ENCODE data around the gene AK3.
"Not testable (repeated sequence)": the region's sequence is repeated elsewhere in the genome, so short reads cannot be mapped to it uniquely, and the experiment has no call there.

Gene AK3

GRCh38 chr9:4662989-4663792 lies 77.8 kb downstream of the AK3 start:
- Histone ChIP-seq H2BK5ac (ENCODE audit: low read length) (no peak overlapping the region), H3K27ac (ENCODE audit: low read depth, low read length) (no peak overlapping the region), H3K56ac (ENCODE audit: low read length) (peak overlapping the region; percentile 91), H3K23ac (ENCODE audit: low read length) (no peak overlapping the region), H3K27me3 (ENCODE audit: insufficient read depth, low read length, poor library complexity) (no peaks in the 10 kb centered on the region), H3K4me1 (ENCODE audit: control insufficient read depth, low read depth, low read length) (peaks cover 8% of the 10 kb centered on the region), H4K8ac (ENCODE audit: low read depth, low read length) (no peak overlapping the region), H3K36me3 (ENCODE audit: control insufficient read depth, insufficient read depth, low read length) (no peaks in the 10 kb centered on the region), H3K4ac (ENCODE audit: low read depth, low read length) (no peak overlapping the region), H3K79me2 (ENCODE audit: control insufficient read depth, insufficient read depth, low read length) (no peaks in the 10 kb centered on the region), H3K18ac (ENCODE audit: low read length) (no peak overlapping the region), H2AK5ac (ENCODE audit: low read length) (no peak overlapping the region), H3K4me3 (ENCODE audit: low read length) (no peak overlapping the region), H3K9ac (ENCODE audit: low read length) (peak overlapping the region; percentile 67), H2BK120ac (ENCODE audit: low read depth, low read length) (no peak overlapping the region), H4K5ac (ENCODE audit: low read length) (no peak overlapping the region), H3K79me1 (ENCODE audit: low read length) (peaks cover 3% of the 10 kb centered on the region), H2BK15ac (replicated peaks; ENCODE audit: low read depth) (no peak overlapping the region), H3K4me2 (ENCODE audit: low read length) (peak overlapping the region; percentile 73)
- WGBS (ENCODE audit: extremely low coverage, insufficient coverage, low lambda C conversion rate): no CpG with 5 or more reads among the region's 13 CpGs
- DNase-seq: peak; percentile 61

DNA sequence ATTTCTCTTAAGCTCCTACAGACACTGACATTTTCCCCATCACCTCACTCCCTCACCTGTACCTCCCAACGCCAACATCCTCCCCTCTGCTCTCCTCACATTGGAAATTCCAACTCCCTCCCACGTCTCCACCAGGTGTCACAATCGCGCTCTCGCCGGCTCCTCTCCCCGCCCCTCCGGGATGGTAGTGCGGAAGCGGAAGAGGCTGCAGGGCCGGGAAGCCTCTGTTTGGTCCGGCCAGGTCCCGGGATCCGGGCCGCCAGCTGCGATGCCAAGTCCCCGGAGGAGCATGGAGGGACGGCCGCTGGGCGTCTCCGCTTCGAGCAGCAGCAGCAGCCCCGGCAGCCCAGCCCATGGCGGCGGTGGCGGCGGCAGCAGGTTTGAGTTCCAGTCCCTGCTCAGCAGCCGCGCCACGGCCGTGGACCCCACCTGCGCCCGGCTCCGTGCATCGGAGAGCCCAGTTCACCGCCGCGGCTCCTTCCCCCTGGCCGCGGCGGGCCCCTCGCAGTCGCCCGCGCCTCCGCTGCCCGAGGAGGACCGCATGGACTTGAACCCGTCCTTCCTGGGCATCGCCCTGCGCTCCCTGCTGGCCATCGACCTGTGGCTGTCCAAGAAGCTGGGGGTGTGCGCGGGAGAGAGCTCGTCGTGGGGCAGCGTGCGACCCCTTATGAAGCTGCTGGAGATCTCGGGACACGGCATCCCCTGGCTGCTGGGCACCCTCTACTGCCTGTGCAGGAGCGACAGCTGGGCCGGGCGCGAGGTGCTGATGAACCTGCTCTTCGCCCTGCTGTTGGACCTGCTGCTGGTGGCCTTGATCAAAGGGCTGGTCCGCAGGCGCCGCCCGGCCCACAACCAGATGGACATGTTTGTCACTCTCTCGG lies 78.7 kb downstream of the AK3 start, which contains the start of gene PLPP6:
Gene PLPP6, plus strand, starts transcription at position 187 of the 881 bp plus-strand sequence. Its CDS starts 82 bp downstream, at position 269.
- peak within 1 kb of the TSS; percentile 57 for H4K8ac ChIP-seq (ENCODE audit: low read depth, low read length)
- no peak within 1 kb of the TSS for H2BK15ac ChIP-seq (replicated peaks; ENCODE audit: low read depth)
- H3K79me1 ChIP-seq (ENCODE audit: low read length): peaks cover 3% of the 10 kb centered on the region
- peaks cover 8% of the 10 kb centered on the region for H3K4me1 ChIP-seq (ENCODE audit: control insufficient read depth, low read depth, low read length)
- H3K4ac ChIP-seq (ENCODE audit: low read depth, low read length): peak within 1 kb of the TSS; percentile 8
- H3K4me3 ChIP-seq (ENCODE audit: low read length): peak within 1 kb of the TSS; percentile 67
- H3K56ac ChIP-seq (ENCODE audit: low read length): peak within 1 kb of the TSS; percentile 91
- H2BK120ac ChIP-seq (ENCODE audit: low read depth, low read length): no peak within 1 kb of the TSS
- H3K27ac ChIP-seq (ENCODE audit: low read depth, low read length): peak within 1 kb of the TSS; percentile 18
- H4K5ac ChIP-seq (ENCODE audit: low read length): no peak within 1 kb of the TSS
- peak within 1 kb of the TSS; percentile 40 for H2BK5ac ChIP-seq (ENCODE audit: low read length)
- H2AK5ac ChIP-seq (ENCODE audit: low read length): no peak within 1 kb of the TSS
- peak within 1 kb of the TSS; percentile 53 for H3K18ac ChIP-seq (ENCODE audit: low read length)
- peak; percentile 97 for DNase-seq
- H3K36me3 ChIP-seq (ENCODE audit: control insufficient read depth, insufficient read depth, low read length): no peaks in the 10 kb centered on the region
- H3K9ac ChIP-seq (ENCODE audit: low read length): peak within 1 kb of the TSS; percentile 67
- no peaks in the 10 kb centered on the region for H3K79me2 ChIP-seq (ENCODE audit: control insufficient read depth, insufficient read depth, low read length)
- H3K4me2 ChIP-seq (ENCODE audit: low read length): peak within 1 kb of the TSS; percentile 73
- no CpG with 5 or more reads among the region's 70 CpGs for WGBS (ENCODE audit: extremely low coverage, insufficient coverage, low lambda C conversion rate)
- H3K23ac ChIP-seq (ENCODE audit: low read length): no peak within 1 kb of the TSS
- H3K27me3 ChIP-seq (ENCODE audit: insufficient read depth, low read length, poor library complexity): no peaks in the 10 kb centered on the region

DNA sequence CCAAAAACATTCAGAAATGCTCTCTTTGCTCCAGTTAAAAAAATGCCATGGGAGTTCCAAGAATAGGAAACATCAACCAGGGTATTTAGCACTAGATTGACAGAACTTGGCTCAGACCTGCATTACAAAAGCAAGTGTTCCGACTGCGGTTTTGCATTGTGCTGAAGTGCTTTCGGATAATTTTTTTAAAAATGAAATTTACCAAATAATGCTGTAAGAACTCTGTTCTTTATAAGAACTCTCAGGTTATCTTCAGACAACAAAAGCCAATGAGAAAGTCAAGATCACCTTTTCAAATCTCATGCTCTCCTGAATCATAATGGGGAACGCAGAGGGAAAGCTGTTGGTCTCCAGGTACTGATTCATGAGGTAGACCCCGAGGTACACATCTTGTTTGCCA lies 79.4 kb downstream of the AK3 start:
- H3K79me2 ChIP-seq (ENCODE audit: control insufficient read depth, insufficient read depth, low read length): no peaks in the 10 kb centered on the region

GRCh38 chr9:4661165-4661564 lies 79.8 kb downstream of the AK3 start:
- no CpG with 5 or more reads among the region's 1 CpG for WGBS (ENCODE audit: extremely low coverage, insufficient coverage, low lambda C conversion rate)
- no peak overlapping the region for H3K4me2 ChIP-seq (ENCODE audit: low read length)
- no peak overlapping the region for H2BK5ac ChIP-seq (ENCODE audit: low read length)
- no peak overlapping the region for H4K8ac ChIP-seq (ENCODE audit: low read depth, low read length)
- no peak overlapping the region for H2BK120ac ChIP-seq (ENCODE audit: low read depth, low read length)
- H3K27ac ChIP-seq (ENCODE audit: low read depth, low read length): no peak overlapping the region
- no peaks in the 10 kb centered on the region for H3K36me3 ChIP-seq (ENCODE audit: control insufficient read depth, insufficient read depth, low read length)
- H4K5ac ChIP-seq (ENCODE audit: low read length): no peak overlapping the region
- no peaks in the 10 kb centered on the region for H3K27me3 ChIP-seq (ENCODE audit: insufficient read depth, low read length, poor library complexity)
- peaks cover 3% of the 10 kb centered on the region for H3K79me1 ChIP-seq (ENCODE audit: low read length)
- H3K23ac ChIP-seq (ENCODE audit: low read length): no peak overlapping the region
- no peaks in the 10 kb centered on the region for H3K79me2 ChIP-seq (ENCODE audit: control insufficient read depth, insufficient read depth, low read length)
- H2AK5ac ChIP-seq (ENCODE audit: low read length): no peak overlapping the region
- no peak overlapping the region for H3K4me3 ChIP-seq (ENCODE audit: low read length)
- H3K9ac ChIP-seq (ENCODE audit: low read length): no peak overlapping the region
- H3K4me1 ChIP-seq (ENCODE audit: control insufficient read depth, low read depth, low read length): peaks cover 8% of the 10 kb centered on the region
- no peak overlapping the region for H3K4ac ChIP-seq (ENCODE audit: low read depth, low read length)
- no peak overlapping the region for H2BK15ac ChIP-seq (replicated peaks; ENCODE audit: low read depth)
- H3K56ac ChIP-seq (ENCODE audit: low read length): no peak overlapping the region
- no peak overlapping the region for H3K18ac ChIP-seq (ENCODE audit: low read length)
- DNase-seq: no peak

More for the DNA sequence above, 79.4 kb downstream of the AK3 start:
- Histone ChIP-seq H3K4me1 (ENCODE audit: control insufficient read depth, low read depth, low read length) (peaks cover 8% of the 10 kb centered on the region), H3K9ac (ENCODE audit: low read length) (no peak overlapping the region), H2AK5ac (ENCODE audit: low read length) (no peak overlapping the region), H3K4ac (ENCODE audit: low read depth, low read length) (no peak overlapping the region), H3K27me3 (ENCODE audit: insufficient read depth, low read length, poor library complexity) (no peaks in the 10 kb centered on the region), H3K36me3 (ENCODE audit: control insufficient read depth, insufficient read depth, low read length) (no peaks in the 10 kb centered on the region), H3K4me3 (ENCODE audit: low read length) (no peak overlapping the region), H4K5ac (ENCODE audit: low read length) (no peak overlapping the region), H3K23ac (ENCODE audit: low read length) (no peak overlapping the region), H3K18ac (ENCODE audit: low read length) (no peak overlapping the region), H3K56ac (ENCODE audit: low read length) (no peak overlapping the region), H2BK15ac (replicated peaks; ENCODE audit: low read depth) (no peak overlapping the region), H3K4me2 (ENCODE audit: low read length) (no peak overlapping the region), H4K8ac (ENCODE audit: low read depth, low read length) (no peak overlapping the region), H3K79me1 (ENCODE audit: low read length) (peaks cover 3% of the 10 kb centered on the region), H3K27ac (ENCODE audit: low read depth, low read length) (no peak overlapping the region), H2BK120ac (ENCODE audit: low read depth, low read length) (no peak overlapping the region), H2BK5ac (ENCODE audit: low read length) (no peak overlapping the region)
- DNase-seq: no peak
- WGBS (ENCODE audit: extremely low coverage, insufficient coverage, low lambda C conversion rate): no CpG with 5 or more reads among the region's 5 CpGs

DNA sequence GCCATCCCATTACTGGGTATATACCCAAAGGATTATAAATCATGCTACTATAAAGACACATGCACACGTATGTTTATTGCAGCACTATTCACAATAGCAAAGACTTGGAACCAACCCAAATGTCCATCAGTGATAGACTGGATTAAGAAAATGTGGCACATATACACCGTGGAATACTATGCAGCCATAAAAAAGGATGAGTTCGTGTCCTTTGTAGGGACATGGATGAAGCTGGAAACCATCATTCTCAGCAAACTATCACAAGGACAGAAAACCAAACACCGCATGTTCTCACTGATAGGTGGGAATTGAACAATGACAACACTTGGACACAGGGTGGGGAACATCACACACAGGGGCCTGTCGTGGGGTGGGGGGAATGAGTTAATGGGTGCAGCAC lies 80.3 kb downstream of the AK3 start:
- not testable (repeated sequence) for H3K36me3 ChIP-seq (ENCODE audit: control insufficient read depth, insufficient read depth, low read length); H3K4me1 ChIP-seq (ENCODE audit: control insufficient read depth, low read depth, low read length); H3K4ac ChIP-seq (ENCODE audit: low read depth, low read length); H2BK120ac ChIP-seq (ENCODE audit: low read depth, low read length); H2BK15ac ChIP-seq (replicated peaks; ENCODE audit: low read depth); H3K9ac ChIP-seq (ENCODE audit: low read length); H4K5ac ChIP-seq (ENCODE audit: low read length); H3K23ac ChIP-seq (ENCODE audit: low read length); H3K27ac ChIP-seq (ENCODE audit: low read depth, low read length); H4K8ac ChIP-seq (ENCODE audit: low read depth, low read length); H3K27me3 ChIP-seq (ENCODE audit: insufficient read depth, low read length, poor library complexity); H2AK5ac ChIP-seq (ENCODE audit: low read length); H3K56ac ChIP-seq (ENCODE audit: low read length); H2BK5ac ChIP-seq (ENCODE audit: low read length); H3K4me2 ChIP-seq (ENCODE audit: low read length); H3K79me2 ChIP-seq (ENCODE audit: control insufficient read depth, insufficient read depth, low read length); H3K79me1 ChIP-seq (ENCODE audit: low read length); DNase-seq; H3K4me3 ChIP-seq (ENCODE audit: low read length); H3K18ac ChIP-seq (ENCODE audit: low read length)
- WGBS (ENCODE audit: extremely low coverage, insufficient coverage, low lambda C conversion rate): no CpG with 5 or more reads among the region's 5 CpGs

All from mesendoderm (in vitro differentiated cells).